ENCODE measurements around the gene OR51T1. TPM values are rescaled to one million over a fixed set of nuclear protein-coding genes. Genes with fewer than 3 reads are reported as not detected.

OR51T1 gene
- not detected for total RNA-seq

DNA sequence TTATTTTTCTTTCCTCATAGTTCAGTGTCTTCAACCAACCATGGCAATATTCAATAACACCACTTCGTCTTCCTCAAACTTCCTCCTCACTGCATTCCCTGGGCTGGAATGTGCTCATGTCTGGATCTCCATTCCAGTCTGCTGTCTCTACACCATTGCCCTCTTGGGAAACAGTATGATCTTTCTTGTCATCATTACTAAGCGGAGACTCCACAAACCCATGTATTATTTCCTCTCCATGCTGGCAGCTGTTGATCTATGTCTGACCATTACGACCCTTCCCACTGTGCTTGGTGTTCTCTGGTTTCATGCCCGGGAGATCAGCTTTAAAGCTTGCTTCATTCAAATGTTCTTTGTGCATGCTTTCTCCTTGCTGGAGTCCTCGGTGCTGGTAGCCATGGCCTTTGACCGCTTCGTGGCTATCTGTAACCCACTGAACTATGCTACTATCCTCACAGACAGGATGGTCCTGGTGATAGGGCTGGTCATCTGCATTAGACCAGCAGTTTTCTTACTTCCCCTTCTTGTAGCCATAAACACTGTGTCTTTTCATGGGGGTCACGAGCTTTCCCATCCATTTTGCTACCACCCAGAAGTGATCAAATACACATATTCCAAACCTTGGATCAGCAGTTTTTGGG is at the start of gene OR51T1:
TSS of gene OR51T1 (plus strand) at position 41 of the 641 bp plus-strand sequence. CDS start at position 41, 0 bp downstream.
- TF ChIP-seq, protein P1, sequence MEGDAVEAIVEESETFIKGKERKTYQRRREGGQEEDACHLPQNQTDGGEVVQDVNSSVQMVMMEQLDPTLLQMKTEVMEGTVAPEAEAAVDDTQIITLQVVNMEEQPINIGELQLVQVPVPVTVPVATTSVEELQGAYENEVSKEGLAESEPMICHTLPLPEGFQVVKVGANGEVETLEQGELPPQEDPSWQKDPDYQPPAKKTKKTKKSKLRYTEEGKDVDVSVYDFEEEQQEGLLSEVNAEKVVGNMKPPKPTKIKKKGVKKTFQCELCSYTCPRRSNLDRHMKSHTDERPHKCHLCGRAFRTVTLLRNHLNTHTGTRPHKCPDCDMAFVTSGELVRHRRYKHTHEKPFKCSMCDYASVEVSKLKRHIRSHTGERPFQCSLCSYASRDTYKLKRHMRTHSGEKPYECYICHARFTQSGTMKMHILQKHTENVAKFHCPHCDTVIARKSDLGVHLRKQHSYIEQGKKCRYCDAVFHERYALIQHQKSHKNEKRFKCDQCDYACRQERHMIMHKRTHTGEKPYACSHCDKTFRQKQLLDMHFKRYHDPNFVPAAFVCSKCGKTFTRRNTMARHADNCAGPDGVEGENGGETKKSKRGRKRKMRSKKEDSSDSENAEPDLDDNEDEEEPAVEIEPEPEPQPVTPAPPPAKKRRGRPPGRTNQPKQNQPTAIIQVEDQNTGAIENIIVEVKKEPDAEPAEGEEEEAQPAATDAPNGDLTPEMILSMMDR (IDR thresholded peaks at IDR 0.05; ENCODE audit: low read depth): no peak

- TF ChIP-seq, protein P1 (IDR thresholded peaks at IDR 0.05; ENCODE audit: low read depth): no peak
Observed at GRCh38 chr11:4839851-4840549, 41.7 kb upstream of the OR51T1 start.

DNA sequence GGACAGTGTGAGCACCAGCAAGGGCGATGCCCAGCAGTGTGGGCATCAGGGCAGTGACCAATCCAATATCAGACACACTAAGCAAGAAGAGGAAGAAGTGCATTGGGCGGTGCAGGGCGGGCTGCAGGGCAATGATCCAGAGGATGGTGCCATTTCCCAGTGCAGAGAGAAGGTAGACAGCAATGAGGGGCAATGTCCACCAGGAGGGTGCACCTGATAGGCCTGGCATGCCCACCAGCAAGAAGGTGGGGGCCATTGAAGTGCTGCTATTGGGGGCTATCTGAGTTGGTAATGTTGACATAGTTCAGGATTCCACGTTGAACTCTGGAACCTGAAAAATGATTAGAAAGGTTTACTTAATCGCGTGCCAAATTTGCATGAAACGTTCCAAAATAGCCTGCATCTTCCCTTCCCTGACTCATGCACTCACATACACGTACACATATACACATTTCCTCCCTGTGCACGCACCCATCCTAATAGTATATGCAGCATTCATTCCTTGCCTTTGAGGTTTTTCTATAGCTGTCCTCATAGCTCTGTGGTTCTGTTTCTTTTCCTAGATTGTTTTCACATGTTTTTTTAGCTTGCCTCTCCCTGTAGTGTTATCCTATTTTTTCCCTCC is 32.7 kb upstream of the OR51T1 start, which contains the start of gene OR51S1:
TSS of gene OR51S1 (minus strand) at position 301 of the 625 bp plus-strand sequence. CDS start at position 301, 0 bp downstream.
- TF ChIP-seq, protein P1 (IDR thresholded peaks at IDR 0.05; ENCODE audit: low read depth): no peak

DNA sequence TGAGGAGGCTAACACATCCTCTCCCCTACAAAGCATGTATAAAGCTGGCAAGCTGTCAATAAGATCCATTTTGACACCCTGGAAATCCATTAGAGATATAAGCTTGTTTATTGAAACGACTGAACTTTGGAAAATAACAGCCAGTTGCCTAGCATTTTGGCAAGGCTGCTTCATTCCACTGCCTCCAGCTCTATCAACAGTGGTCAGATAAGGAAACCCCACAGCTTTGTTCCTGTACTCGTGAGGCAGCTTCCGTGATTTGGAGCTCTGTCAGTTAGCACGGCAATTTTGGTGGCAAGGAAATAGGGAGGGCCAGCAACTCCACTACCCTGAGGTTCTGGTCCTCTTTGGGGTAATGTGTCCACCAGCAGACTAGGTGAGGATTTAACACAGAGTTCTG is 30.7 kb upstream of the OR51T1 start:
- TF ChIP-seq, protein P1 (IDR thresholded peaks at IDR 0.05; ENCODE audit: low read depth): no peak

- TF ChIP-seq, protein P1 (IDR thresholded peaks at IDR 0.05; ENCODE audit: low read depth): no peak
Observed at GRCh38 chr11:4862447-4863236, 19.1 kb upstream of the OR51T1 start.

GRCh38 chr11:4863876-4864275 is 17.8 kb upstream of the OR51T1 start:
- TF ChIP-seq, protein P1 (IDR thresholded peaks at IDR 0.05; ENCODE audit: low read depth): no peak
